Panc1 (cell line): ENCODE results near the gene ADAM12. TPM values are rescaled to one million over a fixed set of nuclear protein-coding genes. Genes with fewer than 3 reads are reported as not detected.

Source experiments
- ATAC-seq: fragments of 200-7000 bp; cut with Tn5 transposase; 2 replicates; pipeline ENCODE4 v1.9.1; 2020; ENCODE audit warnings: mild to moderate bottlenecking, moderate library complexity
- BruUV-seq: library from RNA; stranded (reverse); fragments of 400-500 nt; replicated peaks from 2 replicates; lab custom pipeline; 2021; lab: Mats Ljungman, UMichigan
- CTCF ChIA-PET: fragments of 300-600 bp; sonication (Branson Sonifier 250); formaldehyde crosslinking; loops from one replicate; lab custom pipeline; 2022; ENCODE audit warnings: antibody characterized with exemption; lab: Charles Lee
- POLR2A ChIA-PET: fragments of 300-600 bp; sonication (Branson Sonifier 250); formaldehyde crosslinking; loops from one replicate; lab custom pipeline; 2022; ENCODE audit warnings: antibody characterized with exemption; lab: Charles Lee
- DNase-seq: peaks from one replicate; pipeline ENCODE4 v3.0.0-alpha.2; 2010; ENCODE audit warnings: low read depth, low spot score
- H3K27ac ChIP-seq: 2 replicates; pipeline ENCODE4 v1.5.1; 2011; ENCODE audit warnings: mild to moderate bottlenecking, low read length, inconsistent platforms
- H3K27me3 ChIP-seq: fragments of 200-500 bp; sonication (Bioruptor generic); 2 replicates; pipeline ENCODE4 v1.6.0; 2014; ENCODE audit warnings: low read length, inconsistent platforms; ENCODE audit not compliant: control insufficient read depth, insufficient read depth
- H3K36me3 ChIP-seq: fragments of 200-500 bp; sonication (Bioruptor generic); 2 replicates; pipeline ENCODE4 v1.5.1; 2014; ENCODE audit warnings: inconsistent platforms, mild to moderate bottlenecking, low read length, moderate library complexity; ENCODE audit not compliant: control insufficient read depth, insufficient read depth
- H3K4me1 ChIP-seq: 2 replicates; pipeline ENCODE4 v1.5.1; 2011; ENCODE audit warnings: inconsistent platforms, mild to moderate bottlenecking, low read length, moderate library complexity; ENCODE audit not compliant: control insufficient read depth, insufficient read depth
- H3K4me3 ChIP-seq, 2 experiments: 2 replicates each; pipeline ENCODE4 v1.5.1; 2011 to 2012; ENCODE audit warnings: low read depth in 2 of 2, low read length in 2 of 2, mild to moderate bottlenecking in 2 of 2, inconsistent platforms in 1 of 2, moderate library complexity in 1 of 2
- H3K9me3 ChIP-seq: fragments of 200-500 bp; sonication (Bioruptor generic); 2 replicates; pipeline ENCODE4 v1.5.1; 2014; ENCODE audit warnings: low read depth, mild to moderate bottlenecking, inconsistent platforms, low read length, moderate library complexity; ENCODE audit not compliant: control insufficient read depth, insufficient read depth
- POLR2AphosphoS5 ChIP-seq: IDR thresholded peaks from 2 replicates; pipeline ENCODE4 v1.6.1; 2012; ENCODE audit warnings: mild to moderate bottlenecking, low read depth, low read length, moderate library complexity
- SIN3A ChIP-seq: IDR thresholded peaks from 2 replicates; pipeline ENCODE4 v1.6.1; 2012; ENCODE audit warnings: low read depth, mild to moderate bottlenecking, low read length, moderate library complexity, borderline replicate concordance; ENCODE audit not compliant: insufficient read depth
- TCF7L2 ChIP-seq: IDR thresholded peaks from 2 replicates; pipeline ENCODE4 v1.6.1; 2011; ENCODE audit warnings: mild to moderate bottlenecking, low read depth, low read length, inconsistent platforms
- in situ Hi-C: cut with HindIII; loops from 2 replicates; pipeline ENCODE4 v1.10.0; 2016; ENCODE audit warnings: low sequenced_read_pairs, low pct_unique_long_range_greater_than_20kb
- intact Hi-C: fragments of 100-400 bp; cut with micrococcal nuclease; formaldehyde crosslinking; loops from one replicate; pipeline ENCODE4 v1.10.0; 2022; ENCODE audit not compliant: unreplicated experiment
- total RNA-seq: library from RNA; stranded (reverse); gene quantifications from one replicate; pipeline ENCODE4 v1.2.1, GENCODE V29; 2021; ENCODE audit not compliant: unreplicated experiment
- TF ChIP-seq, protein P1 (sequence below): fragments of 450-650 bp; IDR thresholded peaks from 2 replicates; pipeline ENCODE4 v1.5.1; 2017; ENCODE audit warnings: mild to moderate bottlenecking
- TF ChIP-seq, protein P2 (sequence below), 2 experiments: IDR thresholded peaks; 2 replicates each; pipeline ENCODE4 v1.6.1; 2011 to 2012; ENCODE audit warnings: low read depth in 2 of 2, control low read depth in 1 of 2, low read length in 1 of 2, mild to moderate bottlenecking in 1 of 2, moderate library complexity in 1 of 2; ENCODE audit not compliant: insufficient read depth in 1 of 2

The ADAM12 gene
- total RNA-seq, 1 experiment from 2014 or later = 0.10 TPM

DNA sequence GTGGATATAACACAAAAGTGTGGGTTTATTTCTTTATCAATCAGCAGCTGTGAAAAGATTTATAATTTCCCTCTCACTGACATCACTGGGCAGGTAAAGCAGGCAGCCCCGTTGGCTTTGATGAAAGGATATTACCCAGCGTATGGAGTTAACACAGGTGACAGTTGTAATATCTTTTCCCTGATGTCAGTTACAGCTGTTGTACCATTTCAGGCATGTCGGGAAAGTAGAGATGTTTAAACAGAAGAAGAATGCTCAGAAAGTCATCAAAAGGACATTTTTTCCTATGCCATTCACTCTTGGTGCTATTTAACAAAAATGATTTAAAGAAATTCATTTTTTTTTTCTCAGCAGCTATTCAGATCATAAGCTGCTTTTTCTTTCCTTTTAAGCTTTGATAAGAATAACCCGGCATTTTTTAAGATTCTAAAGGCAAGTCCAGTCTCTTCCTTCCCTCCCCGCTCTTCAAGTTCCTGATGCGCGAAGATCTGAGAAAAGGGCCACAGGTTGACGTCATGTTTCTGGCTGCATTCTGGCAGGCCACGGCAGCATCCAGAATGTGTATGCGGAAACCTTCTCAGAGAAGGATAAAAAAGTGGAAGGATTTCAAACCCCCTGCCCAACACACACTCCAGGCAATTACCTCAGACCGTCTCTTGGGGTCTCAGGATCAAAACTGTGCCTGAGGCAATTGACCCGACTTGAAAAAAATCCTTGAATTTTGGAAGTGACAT is 32.5 kb upstream of the ADAM12 start:
- H3K27ac ChIP-seq = no peak overlapping the region
- no peaks in the 10 kb centered on the region for H3K36me3 ChIP-seq
- H3K9me3 ChIP-seq = peaks cover 8% of the 10 kb centered on the region; the same call in 1 of the 2 replicates
- H3K4me1 ChIP-seq = no peaks in the 10 kb centered on the region
- no peak for ATAC-seq
- BruUV-seq = no TSS peak
- intact Hi-C loops (no loop called here), in situ Hi-C loops (no loop called here)
- ChIA-PET POLR2A (no interaction called here), CTCF (interaction anchor here (0.7 kb wide), 1 partner anchor 356 kb away, joined by 3 read pairs; no protein-coding TSS in a partner anchor)
- TF ChIP-seq POLR2AphosphoS5 (no peak), TCF7L2 (no peak), SIN3A (no peak)
- TF ChIP-seq, protein P1, sequence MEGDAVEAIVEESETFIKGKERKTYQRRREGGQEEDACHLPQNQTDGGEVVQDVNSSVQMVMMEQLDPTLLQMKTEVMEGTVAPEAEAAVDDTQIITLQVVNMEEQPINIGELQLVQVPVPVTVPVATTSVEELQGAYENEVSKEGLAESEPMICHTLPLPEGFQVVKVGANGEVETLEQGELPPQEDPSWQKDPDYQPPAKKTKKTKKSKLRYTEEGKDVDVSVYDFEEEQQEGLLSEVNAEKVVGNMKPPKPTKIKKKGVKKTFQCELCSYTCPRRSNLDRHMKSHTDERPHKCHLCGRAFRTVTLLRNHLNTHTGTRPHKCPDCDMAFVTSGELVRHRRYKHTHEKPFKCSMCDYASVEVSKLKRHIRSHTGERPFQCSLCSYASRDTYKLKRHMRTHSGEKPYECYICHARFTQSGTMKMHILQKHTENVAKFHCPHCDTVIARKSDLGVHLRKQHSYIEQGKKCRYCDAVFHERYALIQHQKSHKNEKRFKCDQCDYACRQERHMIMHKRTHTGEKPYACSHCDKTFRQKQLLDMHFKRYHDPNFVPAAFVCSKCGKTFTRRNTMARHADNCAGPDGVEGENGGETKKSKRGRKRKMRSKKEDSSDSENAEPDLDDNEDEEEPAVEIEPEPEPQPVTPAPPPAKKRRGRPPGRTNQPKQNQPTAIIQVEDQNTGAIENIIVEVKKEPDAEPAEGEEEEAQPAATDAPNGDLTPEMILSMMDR = no peak
- TF ChIP-seq, protein P2, sequence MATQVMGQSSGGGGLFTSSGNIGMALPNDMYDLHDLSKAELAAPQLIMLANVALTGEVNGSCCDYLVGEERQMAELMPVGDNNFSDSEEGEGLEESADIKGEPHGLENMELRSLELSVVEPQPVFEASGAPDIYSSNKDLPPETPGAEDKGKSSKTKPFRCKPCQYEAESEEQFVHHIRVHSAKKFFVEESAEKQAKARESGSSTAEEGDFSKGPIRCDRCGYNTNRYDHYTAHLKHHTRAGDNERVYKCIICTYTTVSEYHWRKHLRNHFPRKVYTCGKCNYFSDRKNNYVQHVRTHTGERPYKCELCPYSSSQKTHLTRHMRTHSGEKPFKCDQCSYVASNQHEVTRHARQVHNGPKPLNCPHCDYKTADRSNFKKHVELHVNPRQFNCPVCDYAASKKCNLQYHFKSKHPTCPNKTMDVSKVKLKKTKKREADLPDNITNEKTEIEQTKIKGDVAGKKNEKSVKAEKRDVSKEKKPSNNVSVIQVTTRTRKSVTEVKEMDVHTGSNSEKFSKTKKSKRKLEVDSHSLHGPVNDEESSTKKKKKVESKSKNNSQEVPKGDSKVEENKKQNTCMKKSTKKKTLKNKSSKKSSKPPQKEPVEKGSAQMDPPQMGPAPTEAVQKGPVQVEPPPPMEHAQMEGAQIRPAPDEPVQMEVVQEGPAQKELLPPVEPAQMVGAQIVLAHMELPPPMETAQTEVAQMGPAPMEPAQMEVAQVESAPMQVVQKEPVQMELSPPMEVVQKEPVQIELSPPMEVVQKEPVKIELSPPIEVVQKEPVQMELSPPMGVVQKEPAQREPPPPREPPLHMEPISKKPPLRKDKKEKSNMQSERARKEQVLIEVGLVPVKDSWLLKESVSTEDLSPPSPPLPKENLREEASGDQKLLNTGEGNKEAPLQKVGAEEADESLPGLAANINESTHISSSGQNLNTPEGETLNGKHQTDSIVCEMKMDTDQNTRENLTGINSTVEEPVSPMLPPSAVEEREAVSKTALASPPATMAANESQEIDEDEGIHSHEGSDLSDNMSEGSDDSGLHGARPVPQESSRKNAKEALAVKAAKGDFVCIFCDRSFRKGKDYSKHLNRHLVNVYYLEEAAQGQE (IDR thresholded peaks at IDR 0.05; ENCODE audit: insufficient read depth in 1 of 2, low read depth in 2 of 2, low read length in 1 of 2) = no peak
- H3K27me3 ChIP-seq = no peaks in the 10 kb centered on the region
- DNase-seq = no peak
- no peak overlapping the region for H3K4me3 ChIP-seq

DNA sequence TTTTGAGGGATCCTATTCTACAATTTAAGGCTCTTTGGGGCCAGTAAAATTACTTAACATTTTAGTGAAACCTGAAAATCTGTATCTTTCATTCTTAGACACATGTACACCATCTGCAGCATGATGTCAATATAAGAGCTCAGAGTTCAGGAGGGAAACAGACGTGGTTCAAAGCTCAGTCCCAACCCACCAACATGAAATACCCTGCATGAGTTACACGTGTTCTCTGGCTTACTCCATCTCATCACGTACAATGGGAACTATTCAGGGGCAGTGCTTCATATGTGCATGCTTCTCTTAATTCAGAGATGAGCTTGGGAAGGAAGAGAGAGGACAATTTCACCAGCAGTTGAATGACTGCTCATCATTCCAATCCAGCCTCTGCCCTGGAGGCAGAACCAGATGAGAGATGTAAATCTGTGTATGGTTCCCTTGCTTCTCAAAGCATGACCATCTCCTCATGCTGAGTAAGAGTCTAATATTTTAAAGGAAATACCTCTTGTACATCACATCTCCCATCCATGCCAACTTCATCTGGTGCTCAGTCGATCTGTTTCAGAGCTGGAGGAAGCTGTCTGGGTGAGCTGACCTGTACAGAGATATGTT is 29.0 kb upstream of the ADAM12 start:
- BruUV-seq = no TSS peak
- ChIA-PET CTCF (no interaction called here), POLR2A (no interaction called here)
- Histone ChIP-seq H3K4me1 (no peaks in the 10 kb centered on the region), H3K36me3 (no peaks in the 10 kb centered on the region), H3K9me3 (no peaks in the 10 kb centered on the region; the same call in 1 of the 2 replicates), H3K27me3 (no peaks in the 10 kb centered on the region), H3K4me3 (no peak overlapping the region), H3K27ac (no peak overlapping the region)
- DNase-seq = no peak
- TF ChIP-seq TCF7L2 = no peak
- TF ChIP-seq POLR2AphosphoS5 = no peak
- no peak for TF ChIP-seq SIN3A
- TF ChIP-seq, protein P1 = no peak
- TF ChIP-seq, protein P2 (IDR thresholded peaks at IDR 0.05; ENCODE audit: insufficient read depth in 1 of 2, low read depth in 2 of 2, low read length in 1 of 2) = no peak
- intact Hi-C loops = no loop called here
- in situ Hi-C loops = no loop called here
- no peak for ATAC-seq
